Thyroid gland (tissue), 4 donors: ENCODE data around the gene EHD2. TPM values are rescaled to one million over a fixed set of nuclear protein-coding genes. Genes with fewer than 3 reads are reported as not detected.

ENCODE experiments used
- DNase-seq, 2 donors: peaks; one replicate each; pipeline ENCODE4 v3.0.0-alpha.2; 2019
- H3K27ac ChIP-seq, 3 donors: fragments of 200-600 bp; sonication (generic); 1 replicate in 2 of 3; 2 replicates in 1 of 3; pipeline ENCODE4 v1.5.1; 2016 to 2019; ENCODE audit warnings: mild to moderate bottlenecking in 1 of 3, moderate library complexity in 1 of 3
- H3K27me3 ChIP-seq: fragments of 200-600 bp; sonication (generic); one replicate; pipeline ENCODE4 v1.5.1; 2019
- H3K36me3 ChIP-seq, 2 donors: fragments of 200-600 bp; sonication (generic); one replicate each; pipeline ENCODE4 v1.5.1; 2016 to 2019
- H3K4me1 ChIP-seq, 2 donors: fragments of 200-600 bp; sonication (generic); one replicate each; pipeline ENCODE4 v1.5.1; 2017 to 2019
- H3K4me3 ChIP-seq, 3 donors: fragments of 200-600 bp; sonication (generic); replicated peaks in 1 of 3; 1 replicate in 2 of 3; 2 replicates in 1 of 3; pipeline ENCODE4 v1.5.1; 2016; ENCODE audit warnings: mild to moderate bottlenecking in 1 of 3
- H3K9me3 ChIP-seq: fragments of 200-600 bp; sonication (generic); one replicate; pipeline ENCODE4 v1.5.1; 2017
- POLR2A ChIP-seq, 2 donors: fragments of 450-650 bp; IDR thresholded peaks; one replicate each; pipeline ENCODE4 v1.6.1; 2017; ENCODE audit warnings: antibody characterized with exemption in 2 of 2, mild to moderate bottlenecking in 2 of 2, moderate library complexity in 1 of 2
- WGBS, 2 donors: methylation state at CpG; one replicate each; pipeline ENCODE4 v1.1.5; 2017; 5-methylcytosine and 5-hydroxymethylcytosine counted together
- intact Hi-C: fragments of 100-400 bp; cut with DNase I; formaldehyde crosslinking; loops from one replicate; pipeline ENCODE4 v1.15.1; 2023
- total RNA-seq, 4 donors: library from RNA; depleted of rRNA; stranded (reverse); fragments of >200 nt; gene quantifications; one replicate each; pipeline ENCODE4 v1.2.3, GENCODE V29; 2016
- TF ChIP-seq, protein P1 (sequence below), 6 experiments: fragments of 200-600 bp in 3 of 6; fragments of 450-650 bp in 3 of 6; sonication (generic) in 3 of 6; IDR thresholded peaks; one replicate each; pipeline ENCODE4 v1.5.1; 2016 to 2019; ENCODE audit warnings: antibody characterized with exemption in 6 of 6, mild to moderate bottlenecking in 2 of 6, inconsistent platforms in 1 of 6, moderate library complexity in 1 of 6

Gene EHD2
- total RNA-seq, 4 donors from 2014 or later: 41.9 to 48.0 (median 44.3) TPM

DNA sequence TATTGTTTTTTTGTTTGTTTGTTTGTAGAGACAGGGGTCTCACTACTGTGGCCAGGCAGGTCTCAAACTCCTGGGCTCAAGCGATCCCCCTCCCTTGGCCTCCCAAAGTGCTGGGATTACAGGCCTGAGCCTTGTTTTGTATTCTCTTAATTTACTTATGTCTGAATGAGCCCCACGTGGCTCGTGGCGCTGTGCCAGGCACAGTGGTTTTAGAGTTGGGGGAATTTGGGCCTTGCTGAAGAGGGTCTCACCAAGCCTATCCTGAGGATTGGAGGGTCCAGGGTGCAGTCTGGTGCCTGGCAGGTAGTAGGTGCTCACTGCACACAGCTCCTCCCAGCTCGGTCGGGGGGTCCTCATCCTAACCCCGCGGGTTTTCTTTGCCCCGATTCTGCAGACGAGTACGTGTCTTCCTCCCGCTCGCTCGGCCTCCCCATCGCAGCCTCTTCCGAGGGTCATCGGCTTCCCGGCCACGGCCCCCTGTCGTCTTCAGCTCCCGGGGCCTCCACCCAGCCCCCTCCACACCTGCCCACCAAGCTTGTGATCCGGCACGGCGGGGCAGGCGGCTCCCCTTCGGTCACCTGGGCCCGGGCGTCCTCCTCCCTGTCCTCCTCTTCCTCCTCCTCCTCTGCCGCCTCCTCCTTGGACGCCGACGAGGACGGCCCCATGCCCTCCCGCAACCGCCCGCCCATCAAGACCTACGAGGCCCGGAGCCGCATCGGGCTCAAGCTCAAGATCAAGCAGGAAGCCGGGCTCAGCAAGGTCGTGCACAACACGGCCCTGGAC lies 12.1 kb upstream of the EHD2 start:
- DNase-seq: no peak
- Histone ChIP-seq H3K9me3 (no peaks in the 10 kb centered on the region), H3K4me3 (no peak overlapping the region), H3K4me1 (no peaks in the 10 kb centered on the region), H3K27me3 (no peaks in the 10 kb centered on the region), H3K27ac (no peak overlapping the region), H3K36me3 (peaks cover 25 to 31% of the 10 kb centered on the region in 2 donors)
- WGBS, 2 donors: 95 to 96% methylated on average over 43 of the region's 43 CpGs
- no peak for TF ChIP-seq POLR2A (IDR thresholded peaks at IDR 0.05)
- TF ChIP-seq, protein P1, sequence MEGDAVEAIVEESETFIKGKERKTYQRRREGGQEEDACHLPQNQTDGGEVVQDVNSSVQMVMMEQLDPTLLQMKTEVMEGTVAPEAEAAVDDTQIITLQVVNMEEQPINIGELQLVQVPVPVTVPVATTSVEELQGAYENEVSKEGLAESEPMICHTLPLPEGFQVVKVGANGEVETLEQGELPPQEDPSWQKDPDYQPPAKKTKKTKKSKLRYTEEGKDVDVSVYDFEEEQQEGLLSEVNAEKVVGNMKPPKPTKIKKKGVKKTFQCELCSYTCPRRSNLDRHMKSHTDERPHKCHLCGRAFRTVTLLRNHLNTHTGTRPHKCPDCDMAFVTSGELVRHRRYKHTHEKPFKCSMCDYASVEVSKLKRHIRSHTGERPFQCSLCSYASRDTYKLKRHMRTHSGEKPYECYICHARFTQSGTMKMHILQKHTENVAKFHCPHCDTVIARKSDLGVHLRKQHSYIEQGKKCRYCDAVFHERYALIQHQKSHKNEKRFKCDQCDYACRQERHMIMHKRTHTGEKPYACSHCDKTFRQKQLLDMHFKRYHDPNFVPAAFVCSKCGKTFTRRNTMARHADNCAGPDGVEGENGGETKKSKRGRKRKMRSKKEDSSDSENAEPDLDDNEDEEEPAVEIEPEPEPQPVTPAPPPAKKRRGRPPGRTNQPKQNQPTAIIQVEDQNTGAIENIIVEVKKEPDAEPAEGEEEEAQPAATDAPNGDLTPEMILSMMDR (IDR thresholded peaks at IDR 0.05): no peak
- intact Hi-C loops: no loop called here

DNA sequence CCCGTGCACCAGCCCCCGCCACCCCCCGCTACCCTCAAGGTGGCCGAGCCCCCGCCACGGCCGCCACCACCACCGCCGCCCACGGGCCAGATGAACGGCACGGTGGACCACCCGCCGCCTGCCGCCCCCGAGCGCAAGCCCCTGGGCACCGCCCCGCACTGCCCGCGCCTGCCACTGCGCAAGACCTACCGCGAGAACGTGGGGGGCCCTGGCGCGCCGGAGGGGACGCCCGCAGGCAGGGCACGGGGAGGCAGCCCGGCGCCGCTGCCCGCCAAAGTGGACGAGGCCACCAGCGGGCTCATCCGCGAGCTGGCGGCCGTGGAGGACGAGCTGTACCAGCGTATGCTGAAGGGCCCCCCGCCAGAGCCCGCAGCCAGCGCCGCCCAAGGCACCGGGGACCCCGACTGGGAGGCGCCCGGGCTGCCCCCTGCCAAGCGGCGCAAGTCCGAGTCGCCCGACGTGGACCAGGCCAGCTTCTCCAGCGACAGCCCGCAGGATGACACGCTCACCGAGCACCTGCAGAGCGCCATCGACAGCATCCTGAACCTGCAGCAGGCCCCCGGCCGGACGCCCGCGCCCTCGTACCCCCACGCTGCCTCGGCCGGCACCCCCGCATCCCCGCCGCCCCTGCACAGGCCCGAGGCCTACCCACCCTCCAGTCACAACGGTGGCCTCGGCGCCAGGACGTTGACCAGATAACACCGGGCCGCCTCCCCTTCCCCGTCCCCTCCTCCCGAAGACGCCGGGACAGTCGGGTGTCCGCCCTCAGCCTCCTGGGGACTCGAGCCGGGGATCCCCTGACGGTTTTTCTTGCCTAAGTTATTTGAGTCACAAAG lies 11.3 kb upstream of the EHD2 start:
- intact Hi-C loops: no loop called here
- no peaks in the 10 kb centered on the region for H3K27me3 ChIP-seq
- WGBS, 2 donors: 92 to 96% methylated on average over 60 to 78 of the region's 91 CpGs
- no peak for DNase-seq
- TF ChIP-seq, protein P1 (IDR thresholded peaks at IDR 0.05): no peak
- TF ChIP-seq POLR2A (IDR thresholded peaks at IDR 0.05): no peak
- no peak overlapping the region for H3K4me3 ChIP-seq
- no peaks in the 10 kb centered on the region for H3K4me1 ChIP-seq
- no peak overlapping the region for H3K27ac ChIP-seq
- no peaks in the 10 kb centered on the region for H3K9me3 ChIP-seq
- H3K36me3 ChIP-seq: peaks cover 25 to 31% of the 10 kb centered on the region in 2 donors

DNA sequence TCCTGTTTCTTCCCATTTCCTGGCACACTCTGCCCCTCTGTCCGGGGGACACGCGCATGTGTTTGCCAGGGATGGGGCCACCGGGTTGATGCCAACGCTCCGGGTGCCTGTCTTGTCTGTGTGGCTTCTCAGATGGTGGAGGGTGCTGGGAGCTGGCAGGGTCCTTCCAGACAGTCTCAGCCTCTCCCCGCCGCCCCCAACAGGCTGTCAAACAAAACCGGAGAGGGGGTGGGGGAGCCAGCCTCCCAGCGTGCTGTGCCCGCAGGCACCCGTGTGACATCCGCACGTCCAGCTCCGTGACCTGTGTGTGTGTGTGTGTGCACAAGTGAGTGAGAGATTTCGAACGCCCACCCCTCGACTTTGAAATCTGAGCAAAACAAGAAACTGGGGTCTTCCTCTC lies 10.6 kb upstream of the EHD2 start:
- no peaks in the 10 kb centered on the region for H3K9me3 ChIP-seq
- H3K4me1 ChIP-seq: no peaks in the 10 kb centered on the region
- WGBS, 2 donors: 84 to 90% methylated on average over 9 to 18 of the region's 18 CpGs
- peaks cover 25 to 31% of the 10 kb centered on the region in 2 donors for H3K36me3 ChIP-seq
- no peak overlapping the region for H3K27ac ChIP-seq
- no peak for DNase-seq
- intact Hi-C loops: no loop called here
- no peaks in the 10 kb centered on the region for H3K27me3 ChIP-seq
- TF ChIP-seq POLR2A (IDR thresholded peaks at IDR 0.05): no peak
- TF ChIP-seq, protein P1 (IDR thresholded peaks at IDR 0.05): no peak
- H3K4me3 ChIP-seq: no peak overlapping the region

DNA sequence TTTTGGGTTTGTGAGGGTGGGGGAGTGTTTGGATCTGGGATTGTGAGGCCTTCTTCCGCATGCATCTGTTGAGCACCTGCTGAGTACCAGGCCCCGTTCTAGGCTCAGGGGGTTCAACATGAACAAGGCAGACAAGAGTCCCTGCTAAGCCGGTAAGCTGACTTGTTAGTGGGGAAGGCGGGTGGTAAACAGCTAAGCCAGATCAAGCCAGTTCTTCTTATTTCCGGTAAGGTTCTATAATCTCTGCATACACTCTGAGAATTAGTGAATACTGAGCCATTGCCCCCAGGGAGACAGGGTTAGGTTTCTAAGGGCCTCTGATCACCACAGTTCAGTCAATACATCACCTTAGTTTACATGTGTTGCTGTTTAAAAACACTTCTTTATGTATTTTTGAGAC lies 9.9 kb upstream of the EHD2 start:
- 95% methylated on average over 5 of the region's 5 CpGs for WGBS, 2 donors
- H3K9me3 ChIP-seq: no peaks in the 10 kb centered on the region
- H3K4me3 ChIP-seq: no peak overlapping the region
- DNase-seq: no peak
- H3K4me1 ChIP-seq: no peaks in the 10 kb centered on the region
- no peaks in the 10 kb centered on the region for H3K27me3 ChIP-seq
- no peak overlapping the region for H3K27ac ChIP-seq
- H3K36me3 ChIP-seq: peaks cover 25 to 31% of the 10 kb centered on the region in 2 donors
- intact Hi-C loops: no loop called here
- TF ChIP-seq POLR2A (IDR thresholded peaks at IDR 0.05): no peak
- TF ChIP-seq, protein P1 (IDR thresholded peaks at IDR 0.05): no peak

DNA sequence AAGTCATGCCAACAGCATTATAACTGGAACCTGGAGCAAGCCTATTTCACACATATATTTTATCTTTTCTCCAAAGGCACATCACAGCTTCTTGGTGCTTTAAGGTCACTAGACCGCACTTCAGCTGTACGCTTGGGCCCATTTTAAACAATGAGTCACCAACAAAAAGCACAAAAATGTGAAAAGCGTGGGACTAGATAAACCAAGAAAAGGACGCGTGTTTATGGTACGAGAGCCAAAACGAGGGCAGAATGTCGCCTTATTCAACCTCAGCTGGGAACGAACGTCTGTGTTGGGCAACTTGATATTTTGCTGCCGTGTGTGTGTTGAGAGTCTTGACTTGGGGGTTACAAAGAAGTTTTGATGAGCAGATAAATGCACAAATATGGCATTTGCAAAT lies 9.2 kb upstream of the EHD2 start:
- H3K27ac ChIP-seq: no peak overlapping the region
- WGBS, 2 donors: 89 to 94% methylated on average over 11 of the region's 11 CpGs
- no peak for DNase-seq
- H3K36me3 ChIP-seq: peaks cover 18 to 24% of the 10 kb centered on the region in 2 donors
- H3K9me3 ChIP-seq: no peaks in the 10 kb centered on the region
- TF ChIP-seq, protein P1 (IDR thresholded peaks at IDR 0.05): no peak
- TF ChIP-seq POLR2A (IDR thresholded peaks at IDR 0.05): no peak
- no peak overlapping the region for H3K4me3 ChIP-seq
- intact Hi-C loops: no loop called here
- no peaks in the 10 kb centered on the region for H3K4me1 ChIP-seq
- no peaks in the 10 kb centered on the region for H3K27me3 ChIP-seq
